HepG2 (cell line): Measurements from ENCODE around the gene APIP. TPM values are rescaled to one million over a fixed set of nuclear protein-coding genes. Genes with fewer than 3 reads are reported as not detected.

ENCODE experiments used
- ARHGAP35 ChIP-seq: sonication (generic); formaldehyde crosslinking; IDR thresholded peaks from 2 replicates; pipeline ENCODE4 v1.9.0; 2022; ENCODE audit warnings: mild to moderate bottlenecking, inconsistent platforms, moderate library complexity, missing genetic modification reagents, borderline replicate concordance
- ERF ChIP-seq: IDR thresholded peaks from 2 replicates; pipeline ENCODE4 v1.6.1; 2018; ENCODE audit warnings: missing biosample characterization, missing genetic modification reagents
- FOXC1 ChIP-seq: sonication (generic); formaldehyde crosslinking; IDR thresholded peaks from 2 replicates; pipeline ENCODE4 v1.8.0; 2022; ENCODE audit warnings: mild to moderate bottlenecking, missing genetic modification reagents, borderline replicate concordance
- GFI1 ChIP-seq: sonication (generic); formaldehyde crosslinking; IDR thresholded peaks from 2 replicates; pipeline ENCODE4 v1.5.0; 2020; ENCODE audit warnings: missing genetic modification reagents, mild to moderate bottlenecking, borderline replicate concordance
- MBD4 ChIP-seq: IDR thresholded peaks from 2 replicates; pipeline ENCODE4 v1.6.1; 2012; ENCODE audit warnings: low read length, inconsistent platforms, borderline replicate concordance
- NCOA1 ChIP-seq: sonication (generic); formaldehyde crosslinking; IDR thresholded peaks from 2 replicates; pipeline ENCODE4 v1.9.0; 2021; ENCODE audit warnings: missing genetic modification reagents
- NCOA5 ChIP-seq: sonication (generic); formaldehyde crosslinking; IDR thresholded peaks from 2 replicates; pipeline ENCODE4 v1.4.0; 2020; ENCODE audit warnings: missing genetic modification reagents
- POLR2G ChIP-seq: fragments of 200-400 bp; formaldehyde crosslinking; IDR thresholded peaks from 2 replicates; pipeline ENCODE4 v1.6.1; 2018; ENCODE audit warnings: mild to moderate bottlenecking, low read depth, low read length, moderate library complexity
- ZFP36 ChIP-seq: fragments of 150-350 bp; IDR thresholded peaks from 2 replicates; pipeline ENCODE4 v1.6.1; 2018; ENCODE audit warnings: borderline replicate concordance, low read length, low read depth; ENCODE audit not compliant: partially characterized antibody
- ZMYM3 ChIP-seq: sonication (generic); formaldehyde crosslinking; IDR thresholded peaks from 2 replicates; pipeline ENCODE4 v1.5.1; 2020; ENCODE audit warnings: mild to moderate bottlenecking, missing genetic modification reagents
- ZNF224 ChIP-seq: sonication (generic); formaldehyde crosslinking; IDR thresholded peaks from 2 replicates; pipeline ENCODE4 v1.5.0; 2020; ENCODE audit warnings: mild to moderate bottlenecking, missing genetic modification reagents
- ZNF274 ChIP-seq: sonication (generic); formaldehyde crosslinking; IDR thresholded peaks from 2 replicates; pipeline ENCODE4 v1.5.1; 2020; ENCODE audit warnings: mild to moderate bottlenecking, missing genetic modification reagents
- ZNF761 ChIP-seq: sonication (generic); formaldehyde crosslinking; conservative IDR thresholded peaks from 2 replicates; pipeline ENCODE4 v1.4.0; 2020; ENCODE audit warnings: mild to moderate bottlenecking, missing genetic modification reagents
- polyA plus RNA-seq, 8 experiments: library from polyadenylated mRNA; depleted of rRNA in 3 of 8; stranded (reverse) in 7 of 8; unstranded in 1 of 8; fragments of >200 nt; fragmentation: Illumina TruSeq in 4 of 8; extraction: Trizol in 4 of 8; gene quantifications; 2 replicates each; pipeline versions ENCODE4 v1.2.1 to v1.2.3, GENCODE V29; 2011 to 2016; ENCODE audit warnings: low read depth in 4 of 8, missing spikeins in 1 of 8, mixed read lengths in 1 of 8; ENCODE audit not compliant: insufficient read depth in 1 of 8
- total RNA-seq, 5 experiments: library from RNA; depleted of rRNA; stranded (reverse); fragments of >200 nt; fragmentation: Illumina TruSeq; extraction: Trizol; gene quantifications; 2 replicates each; pipeline ENCODE4 v1.2.3, GENCODE V29; 2016; ENCODE audit warnings: low read depth in 1 of 5
- TF ChIP-seq, protein P1 (sequence below): IDR thresholded peaks from 2 replicates; pipeline ENCODE4 v1.6.1; 2016; ENCODE audit warnings: low read depth, control low read depth
- TF ChIP-seq, protein P2 (sequence below): sonication (generic); formaldehyde crosslinking; IDR thresholded peaks from 2 replicates; pipeline ENCODE4 v1.8.0; 2022; ENCODE audit warnings: mild to moderate bottlenecking, missing genetic modification reagents
- TF ChIP-seq, protein P3 (sequence below): sonication (generic); formaldehyde crosslinking; conservative IDR thresholded peaks from 2 replicates; pipeline ENCODE4 v1.8.1; 2023; ENCODE audit warnings: missing genetic modification reagents
- TF ChIP-seq, protein P4 (sequence below): IDR thresholded peaks from 2 replicates; pipeline ENCODE4 v1.6.1; 2018; ENCODE audit warnings: missing genetic modification reagents, mild to moderate bottlenecking, missing compliant biosample characterization

APIP gene
- total and polyA plus RNA-seq, 2 of the 13 experiments (the other 11 are each of a cell fraction or from before 2014, with no cell fraction given), result 16.9 to 31.0 TPM

DNA sequence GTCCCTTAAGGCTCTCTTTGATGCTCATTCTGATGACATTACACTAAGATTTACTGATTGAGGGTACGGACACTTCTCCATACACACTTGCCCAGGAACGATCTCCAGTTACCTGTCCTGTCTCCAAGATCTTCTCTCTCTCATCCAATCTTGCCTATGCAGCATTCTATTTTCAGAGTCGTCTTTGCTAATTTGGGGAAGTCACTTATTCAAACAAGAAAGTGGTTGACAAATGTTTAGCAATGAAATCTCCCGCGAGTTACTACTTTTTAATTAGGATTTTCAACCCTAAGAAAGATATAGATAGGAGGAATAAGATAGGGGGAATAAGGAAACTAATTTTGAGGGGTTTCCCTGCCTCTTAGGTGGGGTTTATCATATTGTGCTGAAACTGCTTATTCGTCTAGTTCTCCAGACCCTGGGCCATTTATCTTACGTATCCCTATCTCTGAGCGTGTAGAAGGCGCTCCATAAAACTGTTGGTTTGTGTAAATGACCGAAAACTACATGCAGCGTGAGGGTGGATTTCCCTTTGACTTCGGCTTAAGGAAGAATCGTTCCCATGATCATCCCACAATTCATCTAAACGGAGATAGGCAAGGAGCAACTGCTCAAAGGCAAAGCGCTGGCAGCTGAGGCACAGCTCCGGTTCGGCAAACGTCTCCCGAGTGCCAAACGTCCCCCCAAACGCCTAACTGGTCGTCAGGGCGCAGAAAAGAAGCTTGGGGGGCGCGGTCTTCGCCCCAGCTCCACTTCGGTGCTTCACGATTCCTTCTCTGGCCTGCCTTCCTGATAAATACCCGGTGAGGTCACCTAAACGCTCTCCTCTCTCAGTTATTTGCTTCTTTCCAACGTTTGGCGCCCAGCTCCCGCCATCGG lies 804 bp downstream of the APIP start (continued):
- TF ChIP-seq, protein P1, sequence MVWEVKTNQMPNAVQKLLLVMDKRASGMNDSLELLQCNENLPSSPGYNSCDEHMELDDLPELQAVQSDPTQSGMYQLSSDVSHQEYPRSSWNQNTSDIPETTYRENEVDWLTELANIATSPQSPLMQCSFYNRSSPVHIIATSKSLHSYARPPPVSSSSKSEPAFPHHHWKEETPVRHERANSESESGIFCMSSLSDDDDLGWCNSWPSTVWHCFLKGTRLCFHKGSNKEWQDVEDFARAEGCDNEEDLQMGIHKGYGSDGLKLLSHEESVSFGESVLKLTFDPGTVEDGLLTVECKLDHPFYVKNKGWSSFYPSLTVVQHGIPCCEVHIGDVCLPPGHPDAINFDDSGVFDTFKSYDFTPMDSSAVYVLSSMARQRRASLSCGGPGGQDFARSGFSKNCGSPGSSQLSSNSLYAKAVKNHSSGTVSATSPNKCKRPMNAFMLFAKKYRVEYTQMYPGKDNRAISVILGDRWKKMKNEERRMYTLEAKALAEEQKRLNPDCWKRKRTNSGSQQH (CRISPR knock-in tag), result no peak
- TF ChIP-seq NCOA1 (CRISPR knock-in tag) (peak; percentile 47; the same call in 1 of the 2 replicates), POLR2G (peak; percentile 91), ZNF274 (CRISPR knock-in tag) (no peak), ZMYM3 (CRISPR knock-in tag) (0 out of 2 replicates have a peak, but pooled peaks have one; percentile 40), ARHGAP35 (CRISPR knock-in tag) (0 out of 2 replicates have a peak, but pooled peaks have one; percentile 81), ZFP36 (no peak), ZNF224 (CRISPR knock-in tag) (peak; percentile 81; the same call in 1 of the 2 replicates), NCOA5 (CRISPR knock-in tag) (no peak), FOXC1 (peak; percentile 74; the same call in 1 of the 2 replicates), GFI1 (0 out of 2 replicates have a peak, but pooled peaks have one; percentile 9), MBD4 (no peak), ERF (CRISPR knock-in tag) (0 out of 2 replicates have a peak, but pooled peaks have one; percentile 11), ZNF761 (no peak; the same call in 1 of the 2 replicates)
- TF ChIP-seq, protein P2, sequence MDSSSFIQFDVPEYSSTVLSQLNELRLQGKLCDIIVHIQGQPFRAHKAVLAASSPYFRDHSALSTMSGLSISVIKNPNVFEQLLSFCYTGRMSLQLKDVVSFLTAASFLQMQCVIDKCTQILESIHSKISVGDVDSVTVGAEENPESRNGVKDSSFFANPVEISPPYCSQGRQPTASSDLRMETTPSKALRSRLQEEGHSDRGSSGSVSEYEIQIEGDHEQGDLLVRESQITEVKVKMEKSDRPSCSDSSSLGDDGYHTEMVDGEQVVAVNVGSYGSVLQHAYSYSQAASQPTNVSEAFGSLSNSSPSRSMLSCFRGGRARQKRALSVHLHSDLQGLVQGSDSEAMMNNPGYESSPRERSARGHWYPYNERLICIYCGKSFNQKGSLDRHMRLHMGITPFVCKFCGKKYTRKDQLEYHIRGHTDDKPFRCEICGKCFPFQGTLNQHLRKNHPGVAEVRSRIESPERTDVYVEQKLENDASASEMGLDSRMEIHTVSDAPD (CRISPR knock-in tag), result peak; percentile 93
- TF ChIP-seq, protein P3, sequence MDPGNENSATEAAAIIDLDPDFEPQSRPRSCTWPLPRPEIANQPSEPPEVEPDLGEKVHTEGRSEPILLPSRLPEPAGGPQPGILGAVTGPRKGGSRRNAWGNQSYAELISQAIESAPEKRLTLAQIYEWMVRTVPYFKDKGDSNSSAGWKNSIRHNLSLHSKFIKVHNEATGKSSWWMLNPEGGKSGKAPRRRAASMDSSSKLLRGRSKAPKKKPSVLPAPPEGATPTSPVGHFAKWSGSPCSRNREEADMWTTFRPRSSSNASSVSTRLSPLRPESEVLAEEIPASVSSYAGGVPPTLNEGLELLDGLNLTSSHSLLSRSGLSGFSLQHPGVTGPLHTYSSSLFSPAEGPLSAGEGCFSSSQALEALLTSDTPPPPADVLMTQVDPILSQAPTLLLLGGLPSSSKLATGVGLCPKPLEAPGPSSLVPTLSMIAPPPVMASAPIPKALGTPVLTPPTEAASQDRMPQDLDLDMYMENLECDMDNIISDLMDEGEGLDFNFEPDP (CRISPR knock-in tag), result no peak
- TF ChIP-seq, protein P4, sequence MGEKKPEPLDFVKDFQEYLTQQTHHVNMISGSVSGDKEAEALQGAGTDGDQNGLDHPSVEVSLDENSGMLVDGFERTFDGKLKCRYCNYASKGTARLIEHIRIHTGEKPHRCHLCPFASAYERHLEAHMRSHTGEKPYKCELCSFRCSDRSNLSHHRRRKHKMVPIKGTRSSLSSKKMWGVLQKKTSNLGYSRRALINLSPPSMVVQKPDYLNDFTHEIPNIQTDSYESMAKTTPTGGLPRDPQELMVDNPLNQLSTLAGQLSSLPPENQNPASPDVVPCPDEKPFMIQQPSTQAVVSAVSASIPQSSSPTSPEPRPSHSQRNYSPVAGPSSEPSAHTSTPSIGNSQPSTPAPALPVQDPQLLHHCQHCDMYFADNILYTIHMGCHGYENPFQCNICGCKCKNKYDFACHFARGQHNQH (CRISPR knock-in tag), result 0 out of 2 replicates have a peak, but pooled peaks have one; percentile 62
